GM21737 (cell line): ENCODE data around the gene LCE5A.
"Not testable (repeated sequence)": the region's sequence is repeated elsewhere in the genome, so short reads cannot be mapped to it uniquely, and the experiment has no call there.

Source experiments
- ATAC-seq: cut with Tn5 transposase; IDR thresholded peaks from one replicate; pipeline ENCODE4 v1.9.1; 2021; ENCODE audit warnings: mild to moderate bottlenecking, moderate library complexity; ENCODE audit not compliant: unreplicated experiment

LCE5A gene, protein sequence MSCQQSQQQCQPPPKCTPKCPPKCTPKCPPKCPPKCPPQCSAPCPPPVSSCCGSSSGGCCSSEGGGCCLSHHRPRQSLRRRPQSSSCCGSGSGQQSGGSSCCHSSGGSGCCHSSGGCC

GRCh38 chr1:152510503-152510902, at the start of gene LCE5A:
LCE5A (plus strand) TSS chr1:152510803; CDS start chr1:152511535, 732 bp downstream.
- no peak for ATAC-seq

DNA sequence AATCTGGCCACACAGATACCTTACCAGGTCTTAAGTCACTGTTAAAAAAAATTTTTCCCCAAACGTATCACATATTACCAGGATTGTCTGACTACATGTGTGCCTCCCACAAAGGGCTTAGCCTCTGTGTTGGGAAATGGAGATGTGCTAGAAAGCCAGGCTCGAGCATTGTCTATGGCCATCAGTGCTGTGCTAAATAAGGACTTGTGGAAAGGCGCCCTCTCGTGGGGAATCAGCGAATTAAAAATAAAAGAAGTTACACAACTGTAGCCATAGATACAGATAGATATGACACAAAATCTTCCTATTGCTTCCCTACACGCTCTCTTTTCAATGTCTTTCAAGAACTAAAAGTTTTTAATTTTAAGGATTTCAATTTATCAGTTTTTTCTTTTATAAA, 49.1 kb upstream of the LCE5A start:
- ATAC-seq, result no peak

DNA sequence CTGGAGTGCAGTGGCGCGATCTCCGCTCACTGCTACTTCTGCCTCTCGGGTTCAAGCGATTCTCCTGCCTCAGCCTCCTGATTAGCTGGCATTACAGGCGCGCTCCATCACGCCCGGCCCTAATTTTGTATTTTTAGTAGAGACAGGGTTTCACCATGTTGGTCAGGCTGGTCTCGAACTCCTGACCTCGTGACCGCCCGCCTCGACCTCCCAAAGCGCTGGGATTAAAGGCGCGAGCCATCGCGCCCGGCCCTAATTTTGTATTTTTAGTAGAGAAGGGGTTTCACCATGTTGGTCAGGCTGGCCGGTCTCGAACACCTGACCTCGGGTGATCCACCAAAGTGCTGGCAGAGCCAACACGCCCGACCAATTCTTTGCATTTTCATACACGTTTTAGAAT, 48.0 kb upstream of the LCE5A start:
- ATAC-seq, result no peak

- no peak for ATAC-seq
Observed at GRCh38 chr1:152466217-152466616, 44.4 kb upstream of the LCE5A start.

DNA sequence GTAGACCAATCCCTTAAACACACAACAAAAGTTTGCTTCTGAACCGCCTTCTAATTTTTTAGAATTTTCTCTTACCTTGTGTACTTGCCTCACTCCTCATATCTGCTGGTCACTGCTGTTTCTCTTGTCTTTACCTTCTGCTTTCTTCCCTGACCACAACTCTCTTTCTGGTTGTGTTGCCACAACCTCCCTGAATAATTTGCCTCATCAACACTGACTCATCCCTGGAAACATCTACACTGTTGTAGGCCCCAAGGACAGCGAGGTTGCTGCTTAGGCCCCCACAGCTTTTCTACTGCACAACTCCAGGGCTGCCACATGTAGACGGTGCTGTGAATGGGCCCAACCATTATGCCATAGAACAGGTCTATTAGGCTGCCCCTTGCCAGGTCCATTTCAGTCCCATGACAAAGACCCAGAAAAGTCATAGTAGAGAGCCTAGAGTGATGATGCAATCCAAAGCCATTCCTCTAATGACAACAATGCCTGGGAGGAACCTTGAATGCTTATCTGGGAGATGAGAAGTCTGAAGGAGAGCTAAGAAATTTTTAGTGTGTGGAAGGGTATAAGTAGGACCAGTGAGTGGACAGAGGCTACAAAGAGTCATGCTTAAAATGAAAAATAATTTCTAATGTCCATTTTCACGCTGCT, 36.6 kb upstream of the LCE5A start:
- ATAC-seq, result no peak

DNA sequence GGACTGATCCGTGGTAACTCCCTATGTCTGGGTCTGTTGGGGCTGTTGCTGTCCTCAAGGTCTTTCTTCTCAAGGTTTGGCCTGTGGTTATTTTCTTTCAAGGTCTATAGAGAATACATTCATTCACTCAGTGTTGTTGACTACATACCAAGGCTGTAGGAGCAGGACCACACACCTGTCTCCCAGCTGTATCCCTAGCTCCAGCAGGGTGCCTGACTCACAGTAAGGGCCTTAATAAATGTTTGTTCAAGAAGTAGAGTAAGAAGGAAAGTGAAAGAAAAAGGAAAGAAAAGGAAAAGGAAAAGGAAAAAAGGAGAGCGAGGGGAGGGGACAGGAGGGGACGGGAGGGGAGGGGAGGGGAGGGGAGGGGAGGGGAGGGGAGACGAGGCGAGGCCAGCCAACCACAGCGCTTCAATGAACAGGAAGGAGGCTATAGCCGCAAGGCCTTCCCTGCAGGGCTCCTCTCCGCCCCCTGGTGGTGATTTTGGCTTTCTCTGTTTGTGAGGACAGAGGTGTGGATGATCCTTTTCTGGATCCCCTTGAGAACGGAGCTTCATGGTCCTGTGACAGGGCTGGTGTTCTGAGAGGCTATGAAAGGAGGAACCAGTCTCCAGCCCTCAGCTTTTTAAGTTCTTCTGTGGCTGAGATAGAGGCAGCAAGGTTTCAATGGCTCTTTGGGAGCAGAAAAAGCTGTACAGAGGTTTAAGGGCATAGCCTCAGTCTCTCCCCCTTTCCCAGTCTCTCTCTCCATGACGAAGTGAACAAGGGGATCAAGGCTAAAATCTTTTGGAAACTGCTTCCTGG, 30.6 kb upstream of the LCE5A start:
- ATAC-seq, result no peak

DNA sequence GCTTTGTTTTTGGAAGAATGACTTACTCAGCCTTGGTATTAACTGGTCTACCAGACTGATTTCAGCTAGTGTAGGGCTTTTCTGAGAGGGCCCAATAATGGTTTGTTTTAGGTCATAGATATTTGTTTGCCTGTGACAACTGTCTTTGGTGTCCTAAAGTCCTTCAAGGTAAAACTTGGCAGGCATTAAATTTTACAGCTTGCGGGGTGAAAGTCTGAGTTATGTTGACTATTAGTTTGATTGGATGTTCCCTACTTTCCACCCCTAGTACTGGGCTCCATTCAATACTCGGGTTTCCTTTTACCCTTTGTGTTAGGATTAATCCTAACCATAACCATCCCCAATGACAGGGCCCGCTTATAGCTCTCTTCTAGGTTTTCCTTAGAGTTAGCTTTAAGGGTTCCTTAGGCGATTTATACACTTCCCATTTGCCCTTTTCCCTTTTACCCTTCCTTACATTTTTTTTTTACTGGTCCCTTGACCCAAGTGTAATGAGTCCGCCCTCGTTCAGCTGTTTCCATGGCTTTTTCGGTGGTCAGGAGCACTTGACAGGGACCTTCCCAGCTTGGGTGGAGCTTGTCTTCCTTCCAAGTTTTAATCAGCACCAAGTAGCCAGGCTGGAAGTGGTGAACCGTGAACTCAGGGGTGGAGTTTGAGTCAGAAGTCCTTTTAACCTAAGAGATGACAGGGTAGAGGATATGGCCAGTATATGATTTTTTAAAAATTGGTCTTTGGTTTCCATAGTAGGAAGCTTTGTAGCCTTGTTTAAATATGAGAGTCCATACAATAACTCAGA, 28.5 kb upstream of the LCE5A start:
- ATAC-seq, result no peak

DNA sequence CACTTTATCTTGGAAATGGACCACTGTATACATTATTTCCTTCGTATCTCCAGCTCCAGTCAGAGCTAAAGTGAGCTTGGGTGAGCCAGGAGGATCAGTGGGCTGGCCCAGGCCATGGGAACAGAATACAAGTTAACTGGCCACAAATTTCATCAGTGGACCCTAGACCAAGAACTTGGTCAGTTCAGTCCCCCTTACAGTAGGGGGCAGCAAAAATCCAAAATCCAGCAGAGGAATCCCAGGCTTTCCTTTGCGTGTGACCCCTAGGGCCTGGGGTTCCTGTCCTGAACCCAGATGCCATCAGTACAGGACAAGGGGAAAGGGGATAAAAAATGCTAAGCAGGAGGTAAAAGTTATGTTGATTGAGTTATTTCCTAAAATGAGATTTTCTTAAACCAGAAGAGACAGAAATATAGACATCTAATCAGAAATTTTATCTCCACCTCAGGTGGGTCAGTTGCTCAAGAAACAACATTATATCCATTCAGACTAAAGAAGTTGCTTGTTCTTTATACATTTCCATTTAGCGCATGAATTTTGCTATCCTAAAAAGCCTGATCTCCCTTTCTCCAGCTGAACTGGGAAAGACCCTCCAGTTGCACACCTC, 24.1 kb upstream of the LCE5A start:
- ATAC-seq, result no peak

DNA sequence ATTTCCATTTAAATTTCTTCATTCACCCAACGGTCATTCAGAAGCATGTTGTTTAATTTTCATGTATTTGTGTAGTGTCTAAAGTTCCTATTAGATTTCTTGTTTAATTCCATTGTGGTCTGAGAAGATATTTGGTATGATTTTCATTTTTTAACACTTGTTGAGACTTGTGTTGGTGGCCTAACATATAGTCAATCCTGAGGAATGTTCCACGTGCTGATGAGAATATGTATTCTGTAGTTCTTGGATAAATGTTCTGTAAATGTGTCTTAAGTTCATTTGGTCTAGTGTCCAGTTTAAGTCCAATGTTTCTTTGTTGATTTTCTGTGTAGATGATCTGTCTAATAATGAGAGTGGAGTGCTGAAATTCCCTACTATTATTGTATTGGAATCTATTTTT, 22.7 kb upstream of the LCE5A start:
- ATAC-seq, result no peak

DNA sequence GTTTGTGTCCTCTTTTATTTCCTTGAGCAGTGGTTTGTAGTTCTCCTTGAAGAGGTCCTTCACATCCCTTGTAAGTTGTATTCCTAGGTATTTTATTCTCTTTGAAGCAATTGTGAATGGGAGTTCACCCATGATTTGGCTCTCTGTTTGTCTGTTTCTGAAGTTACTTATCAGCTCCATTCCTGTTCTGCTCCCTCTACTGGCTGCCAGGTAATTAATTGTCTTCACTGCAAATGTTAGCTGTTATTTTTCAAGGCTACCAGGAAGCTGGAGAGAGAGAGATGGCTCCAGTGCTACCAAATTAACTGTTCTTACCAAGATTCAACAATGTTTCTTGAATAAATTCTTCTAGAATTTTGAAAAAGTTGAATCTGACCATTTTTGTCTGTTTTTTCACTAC, 19.1 kb upstream of the LCE5A start:
- ATAC-seq, result not testable (repeated sequence)

DNA sequence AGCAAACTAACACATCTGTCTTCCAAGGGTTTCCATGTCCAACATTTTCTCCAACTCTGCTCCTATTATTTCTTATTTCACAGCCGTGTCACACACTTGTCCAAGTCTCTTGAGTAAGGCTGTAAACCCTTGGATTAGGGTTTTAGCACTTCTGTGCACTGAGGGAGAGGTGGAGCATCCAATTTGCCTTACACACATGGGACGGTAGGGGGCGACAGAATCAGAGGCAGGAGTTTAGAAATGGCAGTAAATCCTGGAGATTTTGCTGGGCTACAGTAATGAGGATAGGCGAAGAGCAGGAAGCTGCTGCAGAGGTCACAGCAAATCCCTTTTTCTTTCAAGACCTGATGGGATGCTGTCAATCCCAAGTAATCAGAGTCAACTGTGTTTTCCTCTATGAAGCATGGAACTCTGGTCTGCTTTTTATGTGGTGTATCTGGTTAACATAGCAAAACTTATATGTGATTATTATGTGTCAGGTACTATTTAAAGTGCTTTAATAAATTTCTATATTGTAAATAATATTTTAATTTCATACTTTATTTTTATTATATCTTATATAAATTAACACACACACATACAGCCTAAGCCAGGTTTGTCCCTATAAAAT, 15.4 kb upstream of the LCE5A start:
- no peak for ATAC-seq

DNA sequence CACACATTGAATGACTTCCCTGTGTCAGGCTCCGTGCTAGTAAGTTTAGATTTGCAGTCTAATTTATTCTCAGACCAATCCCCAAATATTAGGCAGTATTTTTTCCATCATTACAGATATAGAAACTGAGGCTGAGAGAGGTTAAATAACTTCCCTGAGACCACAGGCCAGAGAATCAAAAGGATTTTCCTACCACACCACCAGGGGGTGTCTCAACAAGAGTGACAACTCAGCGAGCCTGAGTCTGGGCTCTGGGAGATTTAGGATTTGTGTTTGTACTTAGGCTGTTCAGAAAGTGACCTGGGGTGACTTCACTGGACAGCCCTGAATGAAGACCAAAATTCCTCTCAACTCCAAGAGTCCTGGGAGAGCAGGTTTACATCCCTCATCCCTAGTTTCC, 13.3 kb upstream of the LCE5A start:
- no peak for ATAC-seq

DNA sequence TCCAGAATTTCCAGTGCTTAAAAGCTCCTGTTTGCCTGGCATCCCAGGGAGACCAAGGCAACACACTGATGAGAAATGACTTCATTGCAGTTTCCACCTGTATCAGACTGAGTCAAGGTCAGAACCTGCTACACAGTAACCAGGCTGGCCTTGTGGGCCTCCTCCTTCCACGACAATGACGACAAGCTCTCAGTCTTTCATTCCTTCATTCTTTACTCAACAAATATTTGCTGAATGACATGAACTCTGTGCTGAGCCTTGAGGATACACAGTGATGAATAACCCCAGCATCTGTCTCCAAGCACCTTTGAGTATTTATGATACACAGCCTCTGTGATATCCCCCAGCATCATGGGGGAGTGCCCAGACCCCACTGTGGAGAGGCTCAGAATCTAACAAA, 8.9 kb upstream of the LCE5A start:
- ATAC-seq, result no peak

DNA sequence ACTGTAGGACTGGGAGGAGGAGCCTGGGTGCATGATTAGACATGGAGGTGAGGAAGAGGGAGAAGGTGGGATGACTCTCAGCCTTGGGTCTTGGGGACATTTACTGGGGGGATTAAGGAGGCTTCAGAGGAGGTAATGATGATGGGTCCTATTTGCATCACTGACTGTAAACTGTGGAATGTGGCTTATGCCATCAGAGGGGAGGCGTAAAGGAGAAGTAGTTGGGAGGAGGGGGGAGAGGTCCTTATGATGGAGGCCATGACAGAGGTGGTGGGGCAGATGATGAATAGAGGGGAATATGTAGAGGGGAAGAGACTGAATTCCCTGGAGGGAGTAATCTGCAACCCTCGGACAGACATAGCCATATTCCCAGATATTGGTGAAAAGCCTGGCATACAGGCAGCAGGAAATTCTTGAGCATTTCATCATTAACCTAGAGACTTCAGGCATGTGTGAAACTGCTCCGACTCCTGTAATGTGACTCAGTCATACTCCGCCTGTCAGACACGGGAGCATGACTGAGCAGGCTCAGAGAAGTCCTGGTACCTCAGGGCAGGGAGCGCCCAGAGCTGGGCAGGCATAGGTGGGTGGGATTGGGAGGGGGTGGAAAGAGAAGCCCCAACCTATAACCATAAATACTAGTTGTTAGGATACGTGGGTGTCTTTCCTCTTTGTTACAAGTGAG, 8.0 kb upstream of the LCE5A start:
- ATAC-seq, result no peak

DNA sequence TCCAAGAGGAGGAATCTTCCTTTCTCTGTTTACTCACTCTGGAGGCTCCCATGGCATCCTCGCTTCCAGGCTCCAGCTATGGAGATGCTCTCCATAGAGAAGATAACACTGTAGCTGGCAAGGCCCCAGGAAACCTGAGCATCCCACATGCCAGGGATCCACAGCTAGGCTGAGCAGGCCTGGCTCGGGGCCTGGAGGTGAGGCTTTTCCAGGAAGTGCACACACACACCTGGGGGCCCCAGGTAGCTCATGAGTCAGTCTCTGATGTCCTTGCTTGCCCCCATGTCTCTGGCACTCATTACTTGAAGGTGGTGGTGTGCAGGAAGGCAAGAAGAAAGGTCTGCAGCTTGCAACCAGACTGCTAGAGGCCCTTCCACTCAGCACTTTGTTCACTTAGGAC, 5.5 kb upstream of the LCE5A start:
- no peak for ATAC-seq

DNA sequence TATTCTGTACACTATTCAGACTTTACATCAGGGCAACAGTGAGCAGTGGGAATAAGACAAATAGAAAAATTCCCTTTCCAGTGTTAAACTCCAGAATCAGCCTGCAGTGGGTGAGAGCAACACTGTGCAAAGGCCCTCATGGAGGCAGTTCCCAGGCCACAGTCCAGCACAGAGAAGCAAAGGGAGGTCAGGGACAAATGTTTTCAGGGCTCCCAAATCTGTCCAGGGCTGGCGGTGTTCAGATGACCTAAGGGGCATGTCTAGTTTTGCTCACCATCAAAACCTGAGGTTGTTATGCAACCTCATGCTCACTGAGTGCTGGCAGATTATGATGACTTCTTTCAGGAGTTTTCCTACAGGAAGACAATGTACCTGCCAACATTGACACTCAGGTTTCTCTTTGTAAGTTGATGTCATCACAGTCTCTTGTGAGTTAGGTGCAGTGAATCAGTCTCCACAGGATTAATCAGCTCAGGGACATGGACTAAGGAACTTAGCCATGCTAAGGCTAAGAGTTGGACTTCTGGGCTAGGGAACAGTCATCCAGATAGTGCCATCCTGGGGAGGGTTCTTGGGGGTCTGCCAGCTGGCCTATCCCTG, 3.6 kb upstream of the LCE5A start:
- ATAC-seq, result no peak

- no peak for ATAC-seq
Observed at GRCh38 chr1:152511596-152511995, 993 bp downstream of the LCE5A start.

- ATAC-seq, result no peak
Observed at GRCh38 chr1:152513081-152513480, 2.5 kb downstream of the LCE5A start.

DNA sequence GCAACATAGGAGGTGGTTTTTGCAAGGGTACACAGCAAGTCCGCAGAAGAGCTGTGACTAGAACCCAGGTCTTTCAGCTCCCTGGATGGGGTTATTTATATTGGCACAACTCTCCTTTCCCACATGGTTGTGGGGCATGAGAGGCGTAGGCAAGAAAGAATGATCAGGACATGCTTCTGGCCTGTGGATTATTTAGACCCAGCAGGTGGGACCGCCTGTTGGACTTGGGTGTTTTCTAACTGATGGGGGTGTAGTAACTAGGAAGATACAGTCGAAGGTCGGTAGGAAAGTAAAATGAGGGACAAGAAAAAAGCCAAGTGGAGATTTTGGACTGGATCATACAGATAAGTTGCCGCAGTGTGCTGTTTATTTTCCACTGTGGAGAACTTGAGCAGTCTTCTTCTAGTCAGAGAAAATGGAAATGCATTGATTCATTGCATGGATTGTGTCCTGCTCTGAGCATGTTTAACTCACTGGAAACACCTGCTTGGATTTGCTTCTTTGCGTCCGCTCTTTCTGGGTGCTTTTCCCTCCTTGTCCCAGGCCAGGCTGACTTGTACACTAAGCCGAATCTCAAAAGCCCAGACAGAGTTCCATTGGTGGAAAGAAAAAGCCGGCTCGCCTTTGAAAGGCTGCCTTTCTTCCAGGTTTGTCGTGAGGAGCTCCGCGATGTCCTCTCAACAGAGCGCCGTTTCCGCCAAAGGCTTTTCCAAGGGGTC, 4.3 kb downstream of the LCE5A start:
- no peak for ATAC-seq
